Kidney glomerular epithelial cell (primary cell): ENCODE data around the gene FAR1.
"Not testable (repeated sequence)": the region's sequence is repeated elsewhere in the genome, so short reads cannot be mapped to it uniquely, and the experiment has no call there.

Experiments
- DNase-seq: peaks from one replicate; lab custom pipeline; 2025; lab: John Stamatoyannopoulos, UW

The FAR1 gene

GRCh38 chr11:13705710-13706109, 37.2 kb downstream of the FAR1 start:
- DNase-seq = no peak

DNA sequence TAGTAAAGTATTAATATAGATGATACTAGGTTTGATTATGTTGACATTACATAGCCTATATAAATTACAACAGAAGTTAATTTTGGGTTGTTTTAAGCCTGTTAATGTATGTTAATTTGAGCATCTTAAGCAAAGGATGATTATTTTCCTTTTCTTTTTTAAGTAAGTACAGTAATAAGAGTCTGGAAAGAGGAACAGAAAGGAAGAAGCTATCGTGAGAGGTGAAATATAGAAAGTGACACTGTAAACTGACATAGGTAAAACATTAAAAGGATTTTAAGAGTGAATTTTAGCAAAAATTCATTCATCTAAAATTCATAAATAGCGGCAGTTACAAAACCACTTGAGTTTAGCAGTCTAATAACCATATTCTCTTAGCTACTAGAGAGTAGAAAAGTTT, 45.5 kb downstream of the FAR1 start:
- DNase-seq = no peak

- DNase-seq = peak; percentile 25
Observed at GRCh38 chr11:13717331-13717730, 48.9 kb downstream of the FAR1 start.

- no peak for DNase-seq
Observed at GRCh38 chr11:13718394-13718793, 49.9 kb downstream of the FAR1 start.

DNA sequence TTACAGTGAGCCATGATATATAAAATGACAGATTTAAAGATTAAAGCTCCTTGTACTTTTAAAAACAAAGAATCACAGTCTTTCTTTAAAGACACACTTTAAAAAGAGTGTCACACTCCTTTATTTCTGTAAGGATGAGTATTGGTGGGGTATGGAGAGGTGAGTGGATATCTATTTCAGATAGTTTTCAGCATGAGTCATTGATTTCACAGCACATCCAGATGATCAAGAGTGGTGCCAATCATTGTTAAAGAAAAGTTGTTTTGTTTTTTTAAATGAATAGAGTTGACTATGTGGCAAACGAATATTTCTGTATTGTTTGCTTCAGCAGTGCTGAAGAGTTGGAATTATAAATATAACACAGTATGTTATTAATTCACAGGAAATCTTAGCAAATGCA, 52.5 kb downstream of the FAR1 start:
- no peak for DNase-seq

DNA sequence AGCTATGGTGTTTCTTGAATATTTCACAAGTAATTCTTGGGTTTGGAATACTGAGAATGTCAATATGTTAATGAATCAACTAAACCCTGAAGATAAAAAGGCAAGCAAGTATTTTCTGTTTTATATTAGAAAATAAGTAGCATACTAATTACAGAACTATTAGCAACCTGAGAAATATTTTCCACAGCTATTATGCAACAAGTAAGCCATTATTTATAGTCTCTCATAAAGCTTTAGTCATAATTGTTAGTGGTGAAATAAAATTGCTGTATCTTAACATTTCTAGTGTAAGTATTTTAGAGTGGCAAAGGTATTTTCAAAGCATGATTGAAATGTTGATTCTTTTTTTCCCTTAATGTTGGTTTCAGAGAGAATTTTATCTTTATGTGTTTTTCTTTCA, 53.3 kb downstream of the FAR1 start:
- DNase-seq = no peak

GRCh38 chr11:13726456-13726855, 58.0 kb downstream of the FAR1 start:
- no peak for DNase-seq

GRCh38 chr11:13728076-13728475, 59.6 kb downstream of the FAR1 start:
- DNase-seq = no peak

DNA sequence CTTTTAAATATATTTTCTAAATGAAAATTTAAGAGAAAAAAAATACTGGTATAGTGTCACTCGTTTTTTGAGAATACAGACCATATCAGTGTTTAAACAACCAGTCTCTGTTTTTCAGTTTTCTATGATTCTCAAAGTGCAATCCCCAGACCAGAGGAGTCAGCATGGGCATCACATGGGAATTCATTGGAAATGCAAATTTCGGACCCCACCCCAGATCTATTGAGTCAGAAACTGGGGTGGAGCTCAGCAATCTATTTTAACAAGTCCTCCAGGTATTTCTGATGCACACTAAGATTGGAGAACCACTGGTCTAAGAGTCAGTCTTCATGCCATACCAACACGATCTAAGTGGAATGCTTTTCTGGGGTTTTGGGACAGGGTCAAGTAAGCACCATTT, 66.1 kb downstream of the FAR1 start:
- no peak for DNase-seq

DNA sequence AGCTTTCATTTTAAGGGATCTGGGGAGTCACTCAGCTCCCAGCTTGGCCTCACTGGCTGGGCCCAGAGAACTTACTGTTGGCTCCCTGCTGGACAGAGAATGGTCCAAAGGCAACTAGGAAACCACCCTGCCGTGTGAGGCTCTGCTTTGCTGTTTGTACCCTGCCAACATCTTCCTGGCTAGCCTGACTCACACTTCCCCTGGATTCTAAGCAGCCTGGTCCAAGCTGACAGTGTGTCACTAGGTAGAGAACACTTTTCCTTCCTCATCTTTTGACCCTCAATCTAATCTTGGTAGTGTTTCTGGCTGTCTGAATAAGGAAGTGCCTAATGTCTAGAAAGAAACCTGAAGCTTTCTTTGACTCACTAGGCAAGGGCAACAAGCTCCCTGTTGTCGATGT, 76.7 kb downstream of the FAR1 start:
- no peak for DNase-seq

GRCh38 chr11:13753316-13753715, 84.8 kb downstream of the FAR1 start:
- DNase-seq = not testable (repeated sequence)

GRCh38 chr11:13759050-13759449, 90.6 kb downstream of the FAR1 start:
- no peak for DNase-seq

DNA sequence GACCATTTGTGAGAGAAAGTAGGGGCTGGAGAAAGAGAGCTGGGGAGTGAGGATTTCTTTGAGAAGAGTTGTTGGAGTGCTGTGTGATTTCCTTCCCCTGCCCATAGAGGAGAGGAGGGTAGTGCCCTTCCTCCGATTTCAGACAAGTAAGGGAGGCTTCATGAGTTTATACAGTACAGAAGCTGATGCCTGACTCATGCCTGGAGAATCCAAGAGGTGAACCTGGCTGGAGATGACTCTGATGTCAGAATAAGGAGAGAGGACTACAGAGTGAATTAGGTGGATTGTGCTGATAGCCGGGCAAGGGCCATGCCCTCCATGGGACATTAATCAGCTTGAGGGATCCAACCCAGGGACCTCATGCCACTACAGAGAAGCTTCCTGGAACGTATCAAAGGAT, 91.6 kb downstream of the FAR1 start:
- peak; percentile 82 for DNase-seq

DNA sequence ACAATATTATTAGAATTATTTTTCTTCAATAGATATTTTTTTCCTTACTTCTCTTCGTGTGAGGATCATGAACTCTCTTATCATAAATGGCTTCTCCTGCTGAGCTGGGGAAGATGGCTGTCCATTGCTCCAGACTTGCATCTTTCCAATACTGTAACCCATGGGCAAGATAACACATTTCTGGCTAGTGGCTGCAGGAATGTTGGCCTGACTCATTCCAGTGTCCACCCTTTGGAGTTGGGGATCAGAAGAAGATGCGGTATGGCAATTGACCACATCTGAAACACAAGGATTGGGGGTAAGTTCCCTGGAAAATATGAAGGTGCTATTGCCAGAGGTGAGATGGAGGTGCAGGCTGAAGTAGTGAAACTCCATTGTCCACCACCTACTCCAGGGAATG, 92.8 kb downstream of the FAR1 start:
- DNase-seq = no peak

GRCh38 chr11:13761716-13762115, 93.2 kb downstream of the FAR1 start:
- no peak for DNase-seq

DNA sequence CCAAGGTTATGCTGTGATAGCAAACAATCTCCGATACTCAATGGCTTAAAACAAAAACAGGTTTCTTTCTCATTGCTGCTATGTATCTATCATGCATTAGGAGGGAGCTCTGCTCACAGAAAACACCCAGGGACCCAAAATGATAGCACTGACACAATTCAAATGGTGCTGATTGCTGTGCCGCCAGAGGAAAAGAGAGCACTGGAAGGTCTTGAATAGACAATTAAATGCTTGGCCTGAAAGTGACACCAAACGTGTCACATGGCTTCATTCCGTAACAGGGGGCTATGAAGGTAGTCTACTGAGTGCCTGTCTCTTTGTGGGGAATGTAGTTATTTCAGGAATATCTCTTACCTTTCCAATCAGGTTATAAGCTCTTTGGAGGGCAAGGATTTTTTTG, 94.2 kb downstream of the FAR1 start:
- DNase-seq = no peak

- no peak for DNase-seq
Observed at GRCh38 chr11:13763341-13763740, 94.9 kb downstream of the FAR1 start.

- DNase-seq = no peak
Observed at GRCh38 chr11:13765886-13766285, 97.4 kb downstream of the FAR1 start.

GRCh38 chr11:13767471-13767870, 99.0 kb downstream of the FAR1 start:
- DNase-seq = no peak

GRCh38 chr11:13769188-13769587, 100.7 kb downstream of the FAR1 start:
- DNase-seq = no peak

DNA sequence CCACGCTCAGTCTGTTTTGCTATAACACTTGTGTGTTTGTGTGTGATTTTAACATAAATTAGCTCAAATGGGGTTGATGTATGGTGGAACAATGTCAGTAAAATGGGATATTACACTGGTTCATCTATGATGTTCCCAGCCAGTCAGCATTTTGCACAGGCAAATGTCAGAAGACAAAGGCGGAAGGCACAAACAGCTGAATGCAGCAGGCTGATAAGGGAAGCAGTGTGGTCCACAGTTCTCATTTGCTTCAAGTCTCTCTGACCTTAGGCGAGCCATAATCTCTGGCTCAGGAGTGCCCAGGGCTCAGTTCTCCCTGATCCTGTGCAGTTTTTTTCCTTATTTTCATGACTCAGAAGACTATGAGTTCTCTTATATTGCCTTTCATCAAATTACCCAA, 102.7 kb downstream of the FAR1 start:
- no peak for DNase-seq

DNA sequence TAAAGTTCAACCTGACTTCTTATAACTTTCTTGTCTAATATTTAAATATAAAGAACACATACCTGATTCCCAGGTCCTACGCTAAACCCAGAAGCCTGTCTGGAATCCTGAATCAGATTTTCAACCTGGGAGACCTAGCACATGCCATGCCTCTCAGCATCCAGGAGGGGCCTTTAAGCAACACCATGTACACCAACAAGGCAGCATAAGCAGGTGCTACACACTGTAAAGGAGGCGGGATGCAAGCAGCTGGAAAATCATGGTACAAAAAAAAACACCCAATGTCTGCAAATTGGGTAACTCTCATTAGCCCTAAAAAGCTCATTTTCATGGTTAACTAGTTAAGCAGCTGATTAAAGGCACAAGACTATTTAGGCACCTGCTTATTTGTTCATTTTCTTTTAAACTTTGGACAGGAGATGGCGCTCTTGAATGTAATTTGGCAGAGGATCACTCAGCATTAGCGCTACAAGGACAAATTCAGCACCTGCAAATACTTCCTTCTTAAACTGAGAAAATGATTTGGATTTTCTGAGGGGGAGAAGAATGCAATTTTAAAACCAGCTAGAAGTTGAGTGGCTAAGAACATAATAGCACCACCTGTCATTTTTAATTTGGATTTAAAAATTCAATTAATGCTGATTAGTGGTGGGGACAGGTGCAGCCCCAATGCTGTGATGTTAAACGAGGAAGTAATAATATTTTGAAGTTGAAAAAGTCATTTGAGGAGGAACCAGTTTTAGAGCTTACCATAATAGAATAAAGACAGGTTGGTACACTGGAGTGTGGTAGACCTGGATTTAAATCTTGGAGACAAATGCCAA, 104.0 kb downstream of the FAR1 start:
- peak; percentile 49 for DNase-seq

DNA sequence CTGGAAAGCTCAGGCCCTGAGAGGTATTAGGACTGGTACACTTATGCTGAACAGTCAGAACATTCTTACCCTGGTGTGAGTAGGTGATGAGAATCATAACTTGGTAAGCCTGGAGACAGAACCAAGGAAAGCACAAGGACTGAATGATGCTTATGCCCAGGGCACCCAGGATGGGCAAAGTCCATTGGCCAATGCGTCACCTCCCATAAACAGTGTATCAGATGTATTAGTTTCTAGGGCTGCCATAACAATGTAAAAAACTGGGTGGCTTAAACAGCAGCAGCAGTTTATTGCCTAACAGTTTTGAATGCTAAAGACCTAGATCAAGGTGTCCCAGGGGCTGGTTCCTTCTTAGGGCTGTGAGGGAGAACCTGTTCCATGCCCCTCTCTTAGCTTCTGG, 107.0 kb downstream of the FAR1 start:
- no peak for DNase-seq

- peak; percentile 3 for DNase-seq
Observed at GRCh38 chr11:13776134-13776815, 107.8 kb downstream of the FAR1 start.
